Aorta (tissue), 5 donors: ENCODE results near the gene PKP4. TPM values are rescaled to one million over a fixed set of nuclear protein-coding genes. Genes with fewer than 3 reads are reported as not detected.

Experiments
- ATAC-seq: fragments of 200-7000 bp; cut with Tn5 transposase; one replicate; pipeline ENCODE4 v1.9.1; 2022; ENCODE audit warnings: moderate library complexity; ENCODE audit not compliant: low FRiP score
- DNase-seq, 2 donors: peaks; one replicate each; pipeline ENCODE4 v3.0.0-alpha.2; 2020
- H3K27ac ChIP-seq, 2 donors: one replicate each; pipeline ENCODE4 v1.5.1; 2013; ENCODE audit warnings: low read length in 2 of 2, mild to moderate bottlenecking in 2 of 2, moderate library complexity in 2 of 2, control low read depth in 1 of 2, inconsistent platforms in 1 of 2, low read depth in 1 of 2
- H3K27me3 ChIP-seq, 2 donors: one replicate each; pipeline ENCODE4 v1.6.1; 2013; ENCODE audit warnings: control low read depth in 1 of 2, low read length in 1 of 2, mild to moderate bottlenecking in 1 of 2, moderate library complexity in 1 of 2; ENCODE audit not compliant: insufficient read depth in 2 of 2, control insufficient read depth in 1 of 2
- H3K36me3 ChIP-seq, 2 donors: one replicate each; pipeline ENCODE4 v1.6.1; 2013; ENCODE audit warnings: control low read depth in 1 of 2, low read length in 1 of 2, mild to moderate bottlenecking in 1 of 2; ENCODE audit not compliant: insufficient read depth in 2 of 2, control insufficient read depth in 1 of 2
- H3K4me1 ChIP-seq, 2 donors: one replicate each; pipeline ENCODE4 v1.6.1; 2013; ENCODE audit warnings: low read length in 2 of 2, control low read depth in 1 of 2, mild to moderate bottlenecking in 1 of 2, moderate library complexity in 1 of 2; ENCODE audit not compliant: insufficient read depth in 2 of 2, control insufficient read depth in 1 of 2
- H3K4me3 ChIP-seq, 2 donors: one replicate each; pipeline ENCODE4 v1.5.1; 2013; ENCODE audit warnings: low read length in 2 of 2, control low read depth in 1 of 2, mild to moderate bottlenecking in 1 of 2
- H3K9me3 ChIP-seq: one replicate; pipeline ENCODE4 v1.6.1; 2013; ENCODE audit warnings: mild to moderate bottlenecking, low read length; ENCODE audit not compliant: control insufficient read depth
- whole genome bisulfite sequencing, 2 donors: extraction: QIAGEN DNeasy Blood & Tissue Kit; methylation state at CpG; one replicate each; pipeline ENCODE4 v1.1.7; 2013; 5-methylcytosine and 5-hydroxymethylcytosine counted together
- intact Hi-C, 2 donors: fragments of 100-400 bp; cut with DNase I; formaldehyde crosslinking; loops; one replicate each; pipeline versions ENCODE4 v1.14.2 to v1.15.0; 2022
- polyA plus RNA-seq, 2 donors: library from polyadenylated mRNA; stranded (reverse); fragments of 200-250 nt; gene quantifications; one replicate each; pipeline ENCODE4 v1.2.3, GENCODE V29; 2013
- total RNA-seq, 2 donors: library from RNA; stranded (reverse); fragmentation: NEBNext Ultra II Directional; extraction: Animal tissue kit (Norgen Biotek cat#: 25700); gene quantifications; one replicate each; pipeline ENCODE4 v1.2.1, GENCODE V29; 2021
- donor health status: healthy with polysubstance abuse.
- donor health status: Bipolar disorder and iron deficiency.
- donor health status: DM: no; HTN: no; CAD: no.
- donor health status: DM: no; HTN: no; CAD: no.
- donor health status: DM: yes; HTN: yes; CAD: no.

PKP4 gene
- total and polyA plus RNA-seq, 4 donors = 17.7 to 128 (median 44.0) TPM

DNA sequence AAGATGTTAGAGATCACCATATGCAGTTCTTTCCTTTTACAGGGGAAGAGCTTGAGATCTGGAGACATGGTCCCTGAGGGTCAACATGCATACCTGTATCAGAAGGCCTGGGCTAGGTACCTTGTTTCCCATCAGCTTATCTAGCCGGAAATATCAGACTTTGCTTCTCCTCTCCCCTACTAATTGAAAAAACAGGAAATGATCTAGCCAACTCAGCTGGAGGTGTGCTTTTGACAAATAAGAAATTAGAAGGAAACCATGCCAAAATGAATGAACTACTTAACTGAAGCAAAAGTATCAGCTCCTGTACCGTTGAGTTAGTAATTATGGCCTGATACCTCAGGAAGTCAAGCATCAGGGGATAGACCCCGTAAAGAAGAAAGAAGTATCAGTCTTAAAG is 20.4 kb downstream of the PKP4 start:
- 67 to 70% methylated on average over 3 of the region's 3 CpGs for WGBS, 2 donors
- DNase-seq (no peak), ATAC-seq (no peak)
- H3K36me3 ChIP-seq = no peaks in the 10 kb centered on the region
- no peak overlapping the region for H3K27ac ChIP-seq
- H3K4me1 ChIP-seq = peaks cover 0 to 2% of the 10 kb centered on the region in 2 donors
- no peak overlapping the region for H3K4me3 ChIP-seq
- H3K9me3 ChIP-seq = no peaks in the 10 kb centered on the region
- intact Hi-C loops = no loop called here
- H3K27me3 ChIP-seq = no peaks in the 10 kb centered on the region

DNA sequence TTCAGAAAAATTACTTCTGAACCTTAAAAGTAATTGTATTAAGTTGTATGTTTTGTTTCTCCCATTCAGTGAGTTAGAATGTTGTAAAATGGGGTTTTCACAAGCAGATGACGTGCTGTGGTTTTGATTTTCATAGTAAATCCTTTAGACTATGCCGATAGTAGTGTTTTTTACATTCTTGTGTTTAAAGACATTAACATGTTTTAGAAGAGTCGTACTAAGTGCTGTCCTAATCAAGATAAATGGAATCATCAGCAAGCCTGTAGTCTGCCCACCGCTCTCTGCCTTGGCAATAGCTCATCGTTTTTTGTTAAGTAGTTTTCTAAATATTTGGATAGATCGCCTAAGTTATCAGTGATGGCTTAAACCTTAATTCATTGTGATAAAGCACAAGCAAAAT is 21.5 kb downstream of the PKP4 start:
- no peaks in the 10 kb centered on the region for H3K27me3 ChIP-seq
- H3K4me1 ChIP-seq = peaks cover 0 to 2% of the 10 kb centered on the region in 2 donors
- intact Hi-C loops = no loop called here
- no peaks in the 10 kb centered on the region for H3K36me3 ChIP-seq
- DNase-seq (no peak), ATAC-seq (no peak)
- 17 to 25% methylated on average over 6 of the region's 6 CpGs for WGBS, 2 donors
- H3K4me3 ChIP-seq = no peak overlapping the region
- no peak overlapping the region for H3K27ac ChIP-seq
- no peaks in the 10 kb centered on the region for H3K9me3 ChIP-seq

DNA sequence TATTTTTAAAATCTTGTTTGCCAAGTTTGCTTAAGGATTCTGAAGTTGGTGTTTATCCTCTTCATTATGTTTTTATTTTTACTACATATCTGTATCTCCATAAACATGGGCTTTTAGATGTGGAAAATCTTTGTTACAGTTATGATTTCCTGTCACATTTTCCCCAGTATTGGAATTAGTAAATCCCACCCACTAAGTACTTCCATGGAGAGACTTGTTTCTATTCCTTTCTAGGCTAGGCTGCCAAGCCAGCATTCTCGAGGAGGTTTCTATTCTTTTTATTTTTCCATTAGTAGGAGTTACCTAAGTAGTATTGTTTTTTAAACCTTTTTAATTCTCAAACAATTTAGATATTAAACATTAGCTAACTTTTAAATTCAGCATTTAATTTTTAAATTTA is 22.1 kb downstream of the PKP4 start:
- no peaks in the 10 kb centered on the region for H3K9me3 ChIP-seq
- H3K4me3 ChIP-seq = no peak overlapping the region
- no peaks in the 10 kb centered on the region for H3K36me3 ChIP-seq
- ATAC-seq (no peak), DNase-seq (no peak)
- peaks cover 0 to 2% of the 10 kb centered on the region in 2 donors for H3K4me1 ChIP-seq
- H3K27me3 ChIP-seq = no peaks in the 10 kb centered on the region
- 3 to 7% methylated on average over 1 of the region's 1 CpG for WGBS, 2 donors
- no peak overlapping the region for H3K27ac ChIP-seq
- intact Hi-C loops = no loop called here

DNA sequence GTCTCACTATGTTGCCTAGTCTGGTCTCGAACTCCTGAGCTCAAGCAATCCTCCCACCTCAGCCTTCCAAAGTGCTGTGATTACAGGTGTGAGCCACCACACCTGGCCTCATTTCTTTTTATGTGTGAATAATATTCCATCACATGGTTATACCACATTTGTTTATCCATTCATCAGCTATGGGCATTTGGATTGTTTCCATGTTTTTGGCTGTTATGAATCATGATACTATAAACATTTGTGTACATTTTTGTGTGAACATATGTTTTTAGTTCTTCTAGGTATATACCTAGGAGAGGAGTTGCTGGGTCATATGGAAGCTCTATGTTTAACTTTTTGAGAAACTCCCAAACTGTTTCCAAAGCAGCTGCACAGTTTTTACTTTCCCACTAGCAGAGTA is 24.4 kb downstream of the PKP4 start:
- Histone ChIP-seq H3K4me3 (no peak overlapping the region), H3K4me1 (peaks cover 0 to 2% of the 10 kb centered on the region in 2 donors), H3K27me3 (no peaks in the 10 kb centered on the region), H3K36me3 (no peaks in the 10 kb centered on the region), H3K27ac (no peak overlapping the region), H3K9me3 (no peaks in the 10 kb centered on the region)
- no peak for ATAC-seq
- intact Hi-C loops = no loop called here
- no peak for DNase-seq
- WGBS, 2 donors = 96 to 100% methylated on average over 1 of the region's 1 CpG

DNA sequence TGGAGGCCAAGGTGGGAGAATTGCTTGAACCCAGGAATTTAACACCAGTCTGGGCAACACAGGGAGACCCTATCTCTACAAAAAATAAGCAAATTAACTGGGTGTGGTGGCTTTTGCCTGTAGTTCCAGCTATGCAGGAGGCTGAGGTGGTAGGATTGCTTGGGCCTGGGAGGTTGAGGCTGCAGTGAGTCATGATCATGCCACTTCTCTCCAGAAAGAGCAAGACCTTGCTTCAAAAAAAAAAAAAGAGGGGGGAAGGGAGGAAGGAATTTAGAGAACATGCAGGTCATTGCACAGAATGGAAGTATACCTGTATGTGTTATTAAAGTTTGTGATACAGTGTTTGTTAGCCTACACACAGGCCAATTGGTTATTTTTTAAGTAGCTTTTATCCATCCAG is 25.8 kb downstream of the PKP4 start:
- H3K36me3 ChIP-seq = no peaks in the 10 kb centered on the region
- H3K27ac ChIP-seq = no peak overlapping the region
- H3K4me3 ChIP-seq = no peak overlapping the region
- no peak for DNase-seq
- intact Hi-C loops = no loop called here
- peaks cover 0 to 3% of the 10 kb centered on the region in 2 donors for H3K4me1 ChIP-seq
- no peaks in the 10 kb centered on the region for H3K9me3 ChIP-seq
- H3K27me3 ChIP-seq = no peaks in the 10 kb centered on the region
- ATAC-seq = no peak

DNA sequence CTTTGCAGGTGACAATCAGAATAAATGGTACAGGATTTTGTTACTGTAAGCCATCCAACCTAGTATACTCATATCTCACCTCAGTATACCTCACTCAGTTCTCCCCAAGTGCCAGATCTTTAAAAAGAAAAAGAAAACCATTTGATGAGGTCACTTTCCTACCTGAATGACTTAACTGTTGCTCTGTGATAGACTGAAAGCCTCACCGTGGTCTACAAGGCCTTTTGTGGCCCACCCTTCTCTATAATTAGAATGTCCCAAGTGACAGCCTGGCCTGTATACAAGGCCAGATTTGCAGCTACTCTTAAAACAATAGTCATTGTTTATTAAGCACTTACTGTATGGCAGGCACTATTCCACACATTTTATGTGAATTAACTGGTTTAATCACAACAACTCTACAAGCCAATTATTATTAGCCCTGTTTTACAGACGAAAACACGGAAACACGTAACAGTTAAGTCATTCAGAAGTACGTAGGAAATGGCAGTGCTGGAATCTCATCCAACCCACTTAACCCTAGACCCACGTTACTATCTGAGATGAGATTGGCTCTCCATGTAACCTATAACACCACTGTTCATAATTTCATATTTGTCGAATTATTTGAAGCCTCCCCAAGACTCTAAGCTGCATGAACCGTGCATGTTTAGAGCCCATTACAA is 28.3 kb downstream of the PKP4 start:
- 81 to 83% methylated on average over 8 of the region's 8 CpGs for WGBS, 2 donors
- Histone ChIP-seq H3K27me3 (no peaks in the 10 kb centered on the region), H3K4me3 (no peak overlapping the region), H3K36me3 (no peaks in the 10 kb centered on the region), H3K27ac (no peak overlapping the region), H3K4me1 (peaks cover 2 to 3% of the 10 kb centered on the region in 2 donors), H3K9me3 (no peaks in the 10 kb centered on the region)
- DNase-seq (no peak), ATAC-seq (no peak)
- intact Hi-C loops = no loop called here

DNA sequence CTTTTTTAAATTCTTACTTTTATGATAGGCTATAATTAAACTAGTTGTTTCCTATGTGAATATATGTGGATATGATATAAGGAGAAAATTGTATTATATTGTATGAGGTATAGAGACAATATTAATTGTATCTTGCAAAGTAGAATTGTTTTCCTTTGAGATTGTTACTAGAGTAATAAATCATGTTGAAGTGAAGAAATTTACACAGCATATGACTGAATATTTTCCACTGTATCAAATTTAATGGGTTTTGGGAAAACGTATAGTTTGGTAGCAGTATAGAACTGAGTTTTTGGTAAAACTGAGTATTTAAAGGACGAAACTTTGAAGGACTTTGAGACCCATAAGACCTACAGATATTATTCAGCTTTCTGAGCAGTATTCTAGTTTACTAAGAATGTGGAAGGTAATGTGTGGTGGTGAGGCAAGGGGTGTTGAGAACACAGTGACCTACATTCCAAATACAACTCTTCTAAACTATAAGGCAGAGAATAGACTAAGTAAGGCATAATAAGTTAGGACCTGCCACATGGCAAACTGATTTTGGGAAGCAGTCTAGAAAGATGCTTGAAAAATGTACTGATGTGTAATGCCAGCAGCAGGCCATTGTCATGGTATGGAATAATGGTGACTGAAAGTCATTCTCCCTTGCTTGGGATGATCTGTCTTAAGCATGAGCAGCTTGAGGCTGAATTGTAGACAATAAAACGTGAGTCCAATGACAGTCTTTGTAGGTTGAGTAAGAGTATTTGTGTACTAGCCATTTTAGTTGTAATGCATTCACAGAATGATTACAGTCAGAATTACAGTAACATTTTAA is 29.6 kb downstream of the PKP4 start:
- H3K27ac ChIP-seq = peak overlapping the region; percentile 6 to 43

DNA sequence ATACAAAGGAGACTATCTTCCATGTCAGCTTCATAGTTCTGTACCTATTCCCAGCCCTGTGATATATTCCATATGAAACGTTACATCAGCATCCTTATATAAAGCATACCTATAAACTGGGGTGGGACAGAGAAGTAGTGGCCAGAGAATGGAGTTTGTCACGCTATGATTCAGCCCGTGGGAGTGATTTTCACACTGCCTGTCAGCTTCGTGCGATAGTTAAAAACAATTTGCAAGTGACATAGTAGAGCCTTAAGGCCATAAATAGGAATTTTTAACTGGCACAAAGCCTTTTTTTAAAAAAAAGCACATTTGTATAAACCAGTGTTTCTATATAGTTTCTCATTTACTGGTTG is 30.2 kb downstream of the PKP4 start:
- DNase-seq = no peak
- intact Hi-C loops = no loop called here
- H3K27ac ChIP-seq = peak overlapping the region in 1 of 2 donors; percentile 43
- H3K4me1 ChIP-seq = peaks cover 2 to 3% of the 10 kb centered on the region in 2 donors
- H3K36me3 ChIP-seq = no peaks in the 10 kb centered on the region
- H3K9me3 ChIP-seq = no peaks in the 10 kb centered on the region
- no peaks in the 10 kb centered on the region for H3K27me3 ChIP-seq
- WGBS, 2 donors = 8 to 13% methylated on average over 5 of the region's 5 CpGs
- no peak overlapping the region for H3K4me3 ChIP-seq
- ATAC-seq = no peak

More for the DNA sequence above, 29.6 kb downstream of the PKP4 start:
- Histone ChIP-seq H3K36me3 (no peaks in the 10 kb centered on the region), H3K27me3 (no peaks in the 10 kb centered on the region), H3K9me3 (no peaks in the 10 kb centered on the region), H3K4me3 (no peak overlapping the region), H3K4me1 (peaks cover 2 to 3% of the 10 kb centered on the region in 2 donors)
- 63 to 64% methylated on average over 3 of the region's 3 CpGs for WGBS, 2 donors
- intact Hi-C loops = no loop called here
- no peak for ATAC-seq
- no peak for DNase-seq

DNA sequence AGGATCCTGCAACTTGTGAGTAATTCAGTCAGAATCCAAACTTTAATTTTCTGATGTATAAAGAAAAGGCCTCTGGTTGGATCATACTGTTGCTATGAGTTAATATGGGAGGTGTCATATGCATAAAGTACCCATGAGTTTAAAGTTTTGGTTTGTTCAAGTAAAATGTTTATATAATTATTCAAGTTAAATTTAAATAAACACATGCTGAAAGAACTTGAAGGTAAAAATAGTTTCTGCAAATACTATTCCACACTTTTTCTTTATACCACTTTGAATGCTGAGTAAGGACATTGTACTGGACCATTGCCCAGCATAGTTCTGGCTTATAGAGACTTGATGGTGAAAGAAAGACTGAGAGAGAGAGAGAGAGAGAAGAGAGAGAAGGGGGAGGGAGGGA is 30.7 kb downstream of the PKP4 start:
- DNase-seq (no peak), ATAC-seq (no peak)
- H3K27ac ChIP-seq = no peak overlapping the region
- no peak overlapping the region for H3K4me3 ChIP-seq
- H3K9me3 ChIP-seq = no peaks in the 10 kb centered on the region
- H3K36me3 ChIP-seq = no peaks in the 10 kb centered on the region
- intact Hi-C loops = no loop called here
- H3K27me3 ChIP-seq = no peaks in the 10 kb centered on the region
- peaks cover 2 to 3% of the 10 kb centered on the region in 2 donors for H3K4me1 ChIP-seq
